Measurements from ENCODE around the gene RBBP4.
"Not testable (repeated sequence)": the region's sequence is repeated elsewhere in the genome, so short reads cannot be mapped to it uniquely, and the experiment has no call there.

The RBBP4 gene

GRCh38 chr1:32706491-32706890 is 55.5 kb downstream of the RBBP4 start:
- no peak for TF ChIP-seq CTCF (IDR thresholded peaks at IDR 0.05; ENCODE audit: control insufficient read depth, extremely low read depth, insufficient read depth)
- no peak overlapping the region for H3K4me3 ChIP-seq (ENCODE audit: low read depth, low read length)
- DNase-seq (ENCODE audit: low read depth), result peak; percentile 79

- H3K4me3 ChIP-seq (ENCODE audit: low read depth, low read length), result no peak overlapping the region
- DNase-seq (ENCODE audit: low read depth), result no peak
- no peak for TF ChIP-seq CTCF (IDR thresholded peaks at IDR 0.05; ENCODE audit: control insufficient read depth, extremely low read depth, insufficient read depth)
These were observed 58.1 kb downstream of the RBBP4 start for GRCh38 chr1:32709075-32709474.

- TF ChIP-seq CTCF (IDR thresholded peaks at IDR 0.05; ENCODE audit: control insufficient read depth, extremely low read depth, insufficient read depth), result no peak
- no peak for DNase-seq (ENCODE audit: low read depth)
These were observed 58.5 kb downstream of the RBBP4 start for GRCh38 chr1:32709476-32709875.

GRCh38 chr1:32711221-32711620 is 60.2 kb downstream of the RBBP4 start:
- DNase-seq (ENCODE audit: low read depth); H3K4me3 ChIP-seq (ENCODE audit: low read depth, low read length): not testable (repeated sequence)

More at GRCh38 chr1:32709476-32709875, 58.5 kb downstream of the RBBP4 start:
- H3K4me3 ChIP-seq (ENCODE audit: low read depth, low read length), result no peak overlapping the region

- DNase-seq (ENCODE audit: low read depth), result no peak
- H3K4me3 ChIP-seq (ENCODE audit: low read depth, low read length), result no peak overlapping the region
- TF ChIP-seq CTCF (IDR thresholded peaks at IDR 0.05; ENCODE audit: control insufficient read depth, extremely low read depth, insufficient read depth), result no peak
These were observed 62.1 kb downstream of the RBBP4 start for GRCh38 chr1:32713081-32713480.

- H3K4me3 ChIP-seq (ENCODE audit: low read depth, low read length), result no peak overlapping the region
- no peak for TF ChIP-seq CTCF (IDR thresholded peaks at IDR 0.05; ENCODE audit: control insufficient read depth, extremely low read depth, insufficient read depth)
- no peak for DNase-seq (ENCODE audit: low read depth)
These were observed 63.3 kb downstream of the RBBP4 start for GRCh38 chr1:32714277-32714676.

GRCh38 chr1:32715901-32716311 is 64.9 kb downstream of the RBBP4 start:
- DNase-seq (ENCODE audit: low read depth), result no peak
- H3K4me3 ChIP-seq (ENCODE audit: low read depth, low read length), result no peak overlapping the region
- TF ChIP-seq CTCF (IDR thresholded peaks at IDR 0.05; ENCODE audit: control insufficient read depth, extremely low read depth, insufficient read depth), result no peak
